Measurements from ENCODE around the gene SEMA5B.
A peak's percentile ranks its signal among the peaks of the same experiment; 100 is the strongest.

SEMA5B gene

GRCh38 chr3:123054109-123054778 is 26.7 kb upstream of the SEMA5B start:
- DNase-seq = no peak

GRCh38 chr3:123053107-123053506 is 25.5 kb upstream of the SEMA5B start:
- DNase-seq = no peak

GRCh38 chr3:123050666-123051065 is 23.1 kb upstream of the SEMA5B start:
- no peak for DNase-seq

- DNase-seq = no peak
These were observed 21.1 kb upstream of the SEMA5B start for GRCh38 chr3:123048480-123049237.

GRCh38 chr3:123047062-123047319 is 19.4 kb upstream of the SEMA5B start:
- no peak for DNase-seq

- DNase-seq = no peak
These were observed 18.9 kb upstream of the SEMA5B start for GRCh38 chr3:123046262-123047061.

GRCh38 chr3:123044981-123045763 is 17.6 kb upstream of the SEMA5B start:
- no peak for DNase-seq

- DNase-seq = no peak
These were observed 14.8 kb upstream of the SEMA5B start for GRCh38 chr3:123042413-123042812.

- DNase-seq = no peak
These were observed 11.6 kb upstream of the SEMA5B start for GRCh38 chr3:123039178-123039577.

- no peak for DNase-seq
These were observed 11.2 kb upstream of the SEMA5B start for GRCh38 chr3:123038751-123039150.

- no peak for DNase-seq
These were observed 9.4 kb upstream of the SEMA5B start for GRCh38 chr3:123037015-123037375.

GRCh38 chr3:123036352-123037014 is 8.9 kb upstream of the SEMA5B start:
- DNase-seq = no peak

- DNase-seq = no peak
These were observed 7.4 kb upstream of the SEMA5B start for GRCh38 chr3:123034996-123035395.

- DNase-seq = no peak
These were observed 6.6 kb upstream of the SEMA5B start for GRCh38 chr3:123034120-123034519.

GRCh38 chr3:123032057-123032456 is 4.5 kb upstream of the SEMA5B start:
- DNase-seq = no peak

- DNase-seq = no peak
These were observed 3.5 kb upstream of the SEMA5B start for GRCh38 chr3:123031051-123031450.

GRCh38 chr3:123028233-123028828 is 768 bp upstream of the SEMA5B start:
- peak in 2 of 5 donors; percentile 5 to 41 for DNase-seq

- no peak for DNase-seq
These were observed 835 bp downstream of the SEMA5B start for GRCh38 chr3:123026565-123027291.

GRCh38 chr3:123025642-123026521 is 1.7 kb downstream of the SEMA5B start:
- DNase-seq = no peak

GRCh38 chr3:123024056-123024455 is 3.5 kb downstream of the SEMA5B start:
- DNase-seq = no peak
